Measurements from ENCODE around the gene ZNF662.

ZNF662 gene

DNA sequence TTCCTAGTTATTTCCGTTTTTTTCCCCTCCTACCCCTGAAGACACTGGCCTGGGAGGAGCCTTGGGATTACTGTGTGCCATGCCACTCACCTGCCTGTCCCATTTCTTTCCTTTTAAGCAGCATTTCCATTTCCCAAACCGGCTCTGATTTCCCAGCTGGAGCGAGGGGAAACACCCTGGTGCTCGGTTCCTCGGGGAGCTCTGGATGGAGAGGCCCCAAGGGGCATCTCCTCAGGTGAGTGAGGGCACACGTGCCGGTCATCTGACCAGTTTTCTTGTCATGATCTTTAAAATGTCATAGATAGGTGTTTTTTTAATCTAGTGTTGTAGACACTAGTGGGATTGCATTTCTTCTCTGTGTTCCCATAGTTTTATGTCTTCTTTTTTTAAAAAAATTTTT lies 2.7 kb downstream of the ZNF662 start:
- DNase-seq (ENCODE audit: low read depth): no peak
- no peak overlapping the region for H3K4me3 ChIP-seq (ENCODE audit: low read depth, low read length)
- TF ChIP-seq, protein P1, sequence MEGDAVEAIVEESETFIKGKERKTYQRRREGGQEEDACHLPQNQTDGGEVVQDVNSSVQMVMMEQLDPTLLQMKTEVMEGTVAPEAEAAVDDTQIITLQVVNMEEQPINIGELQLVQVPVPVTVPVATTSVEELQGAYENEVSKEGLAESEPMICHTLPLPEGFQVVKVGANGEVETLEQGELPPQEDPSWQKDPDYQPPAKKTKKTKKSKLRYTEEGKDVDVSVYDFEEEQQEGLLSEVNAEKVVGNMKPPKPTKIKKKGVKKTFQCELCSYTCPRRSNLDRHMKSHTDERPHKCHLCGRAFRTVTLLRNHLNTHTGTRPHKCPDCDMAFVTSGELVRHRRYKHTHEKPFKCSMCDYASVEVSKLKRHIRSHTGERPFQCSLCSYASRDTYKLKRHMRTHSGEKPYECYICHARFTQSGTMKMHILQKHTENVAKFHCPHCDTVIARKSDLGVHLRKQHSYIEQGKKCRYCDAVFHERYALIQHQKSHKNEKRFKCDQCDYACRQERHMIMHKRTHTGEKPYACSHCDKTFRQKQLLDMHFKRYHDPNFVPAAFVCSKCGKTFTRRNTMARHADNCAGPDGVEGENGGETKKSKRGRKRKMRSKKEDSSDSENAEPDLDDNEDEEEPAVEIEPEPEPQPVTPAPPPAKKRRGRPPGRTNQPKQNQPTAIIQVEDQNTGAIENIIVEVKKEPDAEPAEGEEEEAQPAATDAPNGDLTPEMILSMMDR (conservative IDR thresholded peaks at IDR 0.05; ENCODE audit: low read depth, low read length): no peak

DNA sequence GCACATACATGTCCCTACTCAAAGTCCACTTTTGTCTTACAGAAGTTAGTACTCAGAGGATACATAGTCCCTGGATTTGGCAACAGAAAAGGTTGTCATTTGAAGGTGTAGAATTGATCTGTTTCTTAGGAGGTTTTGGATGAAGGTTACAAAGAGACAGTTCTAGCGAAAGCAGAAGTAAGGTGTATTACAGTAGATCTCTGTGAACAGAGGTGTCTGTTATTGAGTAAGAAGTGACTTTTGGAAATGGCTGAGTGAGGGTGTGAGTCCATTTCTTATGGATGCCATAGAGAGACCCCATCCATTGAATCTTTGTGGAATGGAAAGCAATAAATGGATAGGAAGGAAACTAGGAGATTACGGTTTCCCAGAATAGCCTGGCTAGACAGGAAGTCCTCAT lies 5.6 kb downstream of the ZNF662 start:
- no peak overlapping the region for H3K4me3 ChIP-seq (ENCODE audit: low read depth, low read length)
- TF ChIP-seq, protein P1 (conservative IDR thresholded peaks at IDR 0.05; ENCODE audit: low read depth, low read length): no peak
- no peak for DNase-seq (ENCODE audit: low read depth)

DNA sequence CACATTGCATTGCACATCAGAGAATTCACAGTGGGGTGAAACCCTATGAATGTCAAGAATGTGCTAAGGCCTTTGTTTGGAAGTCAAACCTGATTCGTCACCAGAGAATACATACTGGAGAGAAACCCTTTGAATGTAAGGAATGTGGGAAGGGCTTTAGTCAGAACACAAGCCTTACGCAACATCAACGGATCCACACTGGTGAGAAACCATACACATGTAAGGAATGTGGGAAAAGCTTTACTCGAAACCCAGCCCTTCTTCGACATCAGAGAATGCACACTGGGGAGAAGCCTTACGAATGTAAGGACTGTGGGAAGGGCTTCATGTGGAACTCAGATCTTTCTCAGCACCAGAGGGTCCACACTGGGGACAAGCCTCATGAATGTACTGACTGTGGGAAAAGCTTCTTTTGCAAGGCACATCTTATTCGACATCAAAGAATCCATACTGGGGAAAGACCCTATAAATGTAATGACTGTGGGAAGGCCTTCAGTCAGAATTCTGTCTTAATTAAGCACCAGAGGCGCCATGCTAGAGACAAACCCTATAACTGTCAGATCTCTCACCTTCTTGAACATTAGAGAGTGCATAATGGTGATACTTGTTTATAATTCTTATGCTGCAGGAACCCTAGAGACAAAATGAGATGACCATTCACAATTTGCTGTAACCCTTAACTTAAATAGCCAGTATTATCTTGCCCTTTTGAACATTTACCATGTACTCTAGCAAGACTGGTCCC lies 9.0 kb downstream of the ZNF662 start:
- TF ChIP-seq, protein P1 (conservative IDR thresholded peaks at IDR 0.05; ENCODE audit: low read depth, low read length): no peak
- H3K4me3 ChIP-seq (ENCODE audit: low read depth, low read length): no peak overlapping the region
- DNase-seq (ENCODE audit: low read depth): no peak

- no peak overlapping the region for H3K4me3 ChIP-seq (ENCODE audit: low read depth, low read length)
- DNase-seq (ENCODE audit: low read depth): no peak
- TF ChIP-seq, protein P1 (conservative IDR thresholded peaks at IDR 0.05; ENCODE audit: low read depth, low read length): no peak
These were observed 17.7 kb downstream of the ZNF662 start for GRCh38 chr3:42923606-42924005.

DNA sequence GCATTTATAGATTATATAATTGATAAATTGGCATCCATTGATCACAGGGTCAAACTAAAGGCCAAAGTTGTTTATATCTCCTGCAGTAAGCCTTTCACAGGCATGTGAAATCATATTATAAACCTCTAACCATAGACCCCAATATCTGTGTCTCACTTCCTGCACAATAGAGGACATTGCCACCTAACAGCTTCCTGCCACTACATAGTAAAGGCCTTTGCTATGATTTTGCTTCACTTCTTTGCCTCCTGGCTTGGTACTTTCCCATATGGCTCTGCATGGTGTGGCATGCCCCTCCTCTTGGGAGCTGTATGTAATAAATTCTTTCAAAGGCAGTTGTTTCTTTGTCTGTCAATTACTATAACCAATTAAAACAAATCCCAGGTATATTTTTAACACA lies 20.4 kb downstream of the ZNF662 start:
- no peak overlapping the region for H3K4me3 ChIP-seq (ENCODE audit: low read depth, low read length)
- TF ChIP-seq, protein P1 (conservative IDR thresholded peaks at IDR 0.05; ENCODE audit: low read depth, low read length): no peak
- DNase-seq (ENCODE audit: low read depth): no peak

GRCh38 chr3:42934111-42934510 lies 28.2 kb downstream of the ZNF662 start:
- TF ChIP-seq, protein P1 (conservative IDR thresholded peaks at IDR 0.05; ENCODE audit: low read depth, low read length): no peak
- no peak for DNase-seq (ENCODE audit: low read depth)
- H3K4me3 ChIP-seq (ENCODE audit: low read depth, low read length): no peak overlapping the region

GRCh38 chr3:42934910-42935309 lies 29.0 kb downstream of the ZNF662 start:
- no peak overlapping the region for H3K4me3 ChIP-seq (ENCODE audit: low read depth, low read length)
- TF ChIP-seq, protein P1 (conservative IDR thresholded peaks at IDR 0.05; ENCODE audit: low read depth, low read length): no peak
- DNase-seq (ENCODE audit: low read depth): no peak
